Measurements from ENCODE around the gene FOXA1. TPM values are rescaled to one million over a fixed set of nuclear protein-coding genes. Genes with fewer than 3 reads are reported as not detected.
"Not testable (repeated sequence)": the region's sequence is repeated elsewhere in the genome, so short reads cannot be mapped to it uniquely, and the experiment has no call there.

Gene FOXA1
- total RNA-seq, 4 donors from 2014 or later = 7.4 to 24.6 (median 21.4) TPM

DNA sequence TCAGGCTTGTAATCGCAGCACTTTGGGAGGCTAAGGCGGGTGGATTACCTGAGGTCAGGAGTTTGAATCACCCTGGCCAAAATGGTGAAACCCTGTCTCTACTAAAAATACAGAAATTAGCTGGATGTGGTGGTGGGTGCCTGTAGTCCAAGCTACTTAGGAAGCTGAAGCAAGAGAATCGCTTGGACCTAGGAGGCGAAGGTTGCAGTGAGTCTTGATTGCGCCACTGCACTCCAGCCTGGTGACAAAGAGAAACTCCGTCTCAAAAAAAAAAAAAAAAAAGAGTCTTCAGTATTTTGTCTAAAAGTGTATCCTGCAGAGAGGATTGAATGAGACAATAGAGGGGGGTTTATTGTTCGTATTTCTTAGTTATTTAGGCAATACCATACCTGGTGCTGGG is 25.3 kb downstream of the FOXA1 start:
- H3K9me3 ChIP-seq = no peaks in the 10 kb centered on the region
- H3K27me3 ChIP-seq = no peaks in the 10 kb centered on the region
- no peaks in the 10 kb centered on the region for H3K36me3 ChIP-seq
- no peak overlapping the region for H3K27ac ChIP-seq
- DNase-seq = no peak
- TF ChIP-seq, protein P1, sequence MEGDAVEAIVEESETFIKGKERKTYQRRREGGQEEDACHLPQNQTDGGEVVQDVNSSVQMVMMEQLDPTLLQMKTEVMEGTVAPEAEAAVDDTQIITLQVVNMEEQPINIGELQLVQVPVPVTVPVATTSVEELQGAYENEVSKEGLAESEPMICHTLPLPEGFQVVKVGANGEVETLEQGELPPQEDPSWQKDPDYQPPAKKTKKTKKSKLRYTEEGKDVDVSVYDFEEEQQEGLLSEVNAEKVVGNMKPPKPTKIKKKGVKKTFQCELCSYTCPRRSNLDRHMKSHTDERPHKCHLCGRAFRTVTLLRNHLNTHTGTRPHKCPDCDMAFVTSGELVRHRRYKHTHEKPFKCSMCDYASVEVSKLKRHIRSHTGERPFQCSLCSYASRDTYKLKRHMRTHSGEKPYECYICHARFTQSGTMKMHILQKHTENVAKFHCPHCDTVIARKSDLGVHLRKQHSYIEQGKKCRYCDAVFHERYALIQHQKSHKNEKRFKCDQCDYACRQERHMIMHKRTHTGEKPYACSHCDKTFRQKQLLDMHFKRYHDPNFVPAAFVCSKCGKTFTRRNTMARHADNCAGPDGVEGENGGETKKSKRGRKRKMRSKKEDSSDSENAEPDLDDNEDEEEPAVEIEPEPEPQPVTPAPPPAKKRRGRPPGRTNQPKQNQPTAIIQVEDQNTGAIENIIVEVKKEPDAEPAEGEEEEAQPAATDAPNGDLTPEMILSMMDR (IDR thresholded peaks at IDR 0.05) = no peak
- TF ChIP-seq POLR2A (IDR thresholded peaks at IDR 0.05) = no peak
- no peak overlapping the region for H3K4me3 ChIP-seq
- H3K4me1 ChIP-seq = no peaks in the 10 kb centered on the region

DNA sequence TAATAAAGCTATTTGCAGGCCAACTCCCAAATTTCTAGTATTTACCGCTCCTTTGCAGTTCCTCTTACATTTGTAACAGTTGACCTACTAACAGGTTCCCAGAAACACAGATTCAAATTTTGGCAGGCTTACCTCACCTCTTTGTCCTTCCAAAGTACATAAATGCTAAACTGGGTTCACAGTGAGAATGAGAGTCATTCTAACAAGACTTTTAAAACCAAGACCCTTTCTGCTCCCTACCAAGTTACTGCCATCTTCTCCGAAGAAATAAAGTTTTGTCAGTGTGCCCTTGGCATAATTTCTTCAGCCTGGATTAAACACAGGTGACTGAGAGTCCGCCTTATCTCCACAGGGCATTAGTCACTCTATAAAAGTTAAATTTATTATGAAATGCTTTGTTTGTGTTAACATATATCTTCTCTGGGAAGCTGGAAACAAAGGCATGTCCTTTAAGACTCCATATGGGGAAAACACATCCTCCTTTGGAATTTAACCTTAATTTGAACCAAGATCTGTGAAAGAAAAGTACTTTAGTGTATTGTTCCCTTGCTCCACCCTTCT is 28.2 kb downstream of the FOXA1 start:
- no peaks in the 10 kb centered on the region for H3K4me1 ChIP-seq
- no peak overlapping the region for H3K4me3 ChIP-seq
- DNase-seq = no peak
- no peak for TF ChIP-seq POLR2A (IDR thresholded peaks at IDR 0.05)
- TF ChIP-seq, protein P1 (IDR thresholded peaks at IDR 0.05) = no peak
- H3K9me3 ChIP-seq = no peaks in the 10 kb centered on the region
- H3K27ac ChIP-seq = no peak overlapping the region
- no peaks in the 10 kb centered on the region for H3K36me3 ChIP-seq
- H3K27me3 ChIP-seq = no peaks in the 10 kb centered on the region

DNA sequence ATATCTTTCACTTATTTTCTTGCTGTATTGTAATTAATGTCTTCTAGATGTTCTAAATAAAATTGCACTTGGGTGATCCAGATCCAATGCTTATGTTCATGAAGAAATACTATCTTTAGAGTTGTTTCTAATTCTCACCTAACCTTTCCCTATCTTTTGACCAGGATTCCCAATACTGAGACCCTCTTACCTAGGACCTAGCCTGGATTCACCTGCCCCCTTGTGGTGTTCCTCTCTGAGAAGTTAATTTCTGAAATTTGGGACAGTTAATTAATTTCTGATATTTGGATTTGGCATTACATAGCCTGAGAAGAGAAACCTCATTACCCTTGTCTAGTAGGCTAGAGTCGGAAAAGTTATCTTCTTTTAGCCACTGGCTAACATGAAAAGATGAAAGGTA is 29.5 kb downstream of the FOXA1 start:
- no peak for TF ChIP-seq POLR2A (IDR thresholded peaks at IDR 0.05)
- TF ChIP-seq, protein P1 (IDR thresholded peaks at IDR 0.05) = peak in 1 of 6 experiments; percentile 15
- DNase-seq = no peak
- H3K4me1 ChIP-seq = no peaks in the 10 kb centered on the region
- no peaks in the 10 kb centered on the region for H3K27me3 ChIP-seq
- H3K4me3 ChIP-seq = no peak overlapping the region
- no peak overlapping the region for H3K27ac ChIP-seq
- H3K36me3 ChIP-seq = no peaks in the 10 kb centered on the region
- no peaks in the 10 kb centered on the region for H3K9me3 ChIP-seq

DNA sequence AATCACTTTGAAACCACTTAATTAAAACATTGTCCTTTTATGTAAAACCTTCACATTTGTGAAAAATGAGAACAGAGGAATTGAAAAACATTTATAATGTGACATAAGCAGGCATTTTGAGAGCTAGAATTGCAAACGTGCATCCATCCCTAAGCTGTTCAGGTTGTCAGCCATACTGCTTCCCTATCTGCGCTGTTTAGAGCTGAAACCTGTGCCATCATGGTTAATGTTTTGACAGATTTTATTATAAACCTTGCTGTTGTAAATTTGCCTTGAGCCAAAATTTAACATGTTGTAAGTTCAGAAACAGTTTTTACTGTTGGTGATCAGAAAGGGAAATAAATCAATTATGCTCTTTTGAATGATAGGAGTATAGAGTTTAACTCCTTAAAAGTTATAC is 31.9 kb downstream of the FOXA1 start:
- H3K36me3 ChIP-seq = no peaks in the 10 kb centered on the region
- no peaks in the 10 kb centered on the region for H3K4me1 ChIP-seq
- no peak for TF ChIP-seq POLR2A (IDR thresholded peaks at IDR 0.05)
- TF ChIP-seq, protein P1 (IDR thresholded peaks at IDR 0.05) = no peak
- H3K27ac ChIP-seq = no peak overlapping the region
- no peaks in the 10 kb centered on the region for H3K9me3 ChIP-seq
- H3K27me3 ChIP-seq = no peaks in the 10 kb centered on the region
- DNase-seq = no peak
- no peak overlapping the region for H3K4me3 ChIP-seq

DNA sequence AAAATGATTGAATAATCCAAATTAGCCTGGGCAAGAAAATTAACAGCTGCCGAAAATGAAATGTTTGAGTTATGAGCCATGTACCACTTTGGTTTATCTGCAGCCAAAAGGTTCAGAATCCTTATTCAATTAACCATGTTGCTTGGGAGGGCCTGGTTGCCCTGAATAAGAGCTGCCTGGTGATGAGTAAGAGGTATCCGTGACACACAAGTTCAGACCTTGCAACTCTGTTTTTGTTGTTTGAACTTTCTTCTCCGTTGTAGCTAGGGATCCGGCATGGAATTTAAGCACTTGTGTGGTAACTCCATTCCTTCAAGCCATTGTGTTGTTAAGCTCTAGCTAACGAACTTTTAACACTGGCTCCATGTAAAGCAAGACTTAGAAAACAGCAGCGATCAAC is 35.7 kb downstream of the FOXA1 start:
- Histone ChIP-seq H3K9me3 (no peaks in the 10 kb centered on the region), H3K4me3 (no peak overlapping the region), H3K36me3 (no peaks in the 10 kb centered on the region), H3K27ac (no peak overlapping the region), H3K4me1 (no peaks in the 10 kb centered on the region), H3K27me3 (no peaks in the 10 kb centered on the region)
- no peak for DNase-seq
- TF ChIP-seq, protein P1 (IDR thresholded peaks at IDR 0.05) = no peak
- TF ChIP-seq POLR2A (IDR thresholded peaks at IDR 0.05) = no peak

DNA sequence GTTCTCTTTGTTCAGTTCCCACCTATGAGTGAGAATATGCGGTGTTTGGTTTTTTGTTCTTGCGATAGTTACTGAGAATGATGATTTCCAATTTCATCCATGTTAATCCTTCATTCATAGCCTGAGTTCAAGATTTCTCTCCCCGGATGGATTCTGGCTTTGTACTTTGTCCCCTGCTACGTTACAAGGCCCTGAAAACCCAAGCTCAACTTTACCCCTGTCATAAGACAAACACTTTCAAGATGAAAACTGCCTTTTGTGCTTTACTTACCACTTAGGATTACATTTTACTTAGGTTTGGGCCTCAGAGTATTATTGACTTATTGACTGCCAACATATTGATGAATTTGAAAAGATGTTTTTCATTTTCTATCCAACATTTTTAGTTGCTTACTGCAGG is 36.3 kb downstream of the FOXA1 start:
- no peaks in the 10 kb centered on the region for H3K9me3 ChIP-seq
- TF ChIP-seq, protein P1 (IDR thresholded peaks at IDR 0.05) = no peak
- TF ChIP-seq POLR2A (IDR thresholded peaks at IDR 0.05) = no peak
- no peaks in the 10 kb centered on the region for H3K4me1 ChIP-seq
- H3K27ac ChIP-seq = no peak overlapping the region
- H3K4me3 ChIP-seq = no peak overlapping the region
- H3K36me3 ChIP-seq = no peaks in the 10 kb centered on the region
- no peaks in the 10 kb centered on the region for H3K27me3 ChIP-seq
- no peak for DNase-seq

DNA sequence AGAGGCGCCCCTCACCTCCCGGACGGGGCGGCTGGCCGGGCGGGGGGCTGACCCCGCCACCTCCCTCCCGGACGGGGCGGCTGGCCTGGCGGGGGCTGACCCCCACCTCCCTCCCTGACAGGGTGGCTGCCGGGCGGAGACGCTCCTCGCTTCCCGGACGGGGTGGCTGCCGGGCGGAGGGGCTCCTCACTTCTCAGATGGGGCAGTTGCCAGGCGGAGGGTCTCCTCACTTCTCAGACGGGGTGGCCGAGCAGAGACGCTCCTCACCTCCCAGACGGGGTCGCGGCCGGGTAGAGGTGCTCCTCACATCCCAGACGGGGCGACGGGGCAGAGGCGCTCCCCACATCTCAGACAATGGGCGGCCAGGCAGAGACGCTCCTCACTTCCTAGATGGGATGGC is 39.5 kb downstream of the FOXA1 start:
- not testable (repeated sequence) for H3K27ac ChIP-seq

More for the DNA sequence above, 39.5 kb downstream of the FOXA1 start:
- not testable (repeated sequence) for H3K4me3 ChIP-seq, H3K36me3 ChIP-seq, H3K27me3 ChIP-seq, H3K4me1 ChIP-seq, DNase-seq, H3K9me3 ChIP-seq
